Measurements from ENCODE around the gene ANKRD18B.
"Not testable (repeated sequence)": the region's sequence is repeated elsewhere in the genome, so short reads cannot be mapped to it uniquely, and the experiment has no call there.

The ANKRD18B gene

GRCh38 chr9:33535541-33535940 lies 11.5 kb downstream of the ANKRD18B start:
- no peak for DNase-seq

GRCh38 chr9:33543463-33543862 lies 19.4 kb downstream of the ANKRD18B start:
- DNase-seq = not testable (repeated sequence)

GRCh38 chr9:33545715-33546114 lies 21.7 kb downstream of the ANKRD18B start:
- not testable (repeated sequence) for DNase-seq

GRCh38 chr9:33548816-33549215 lies 24.8 kb downstream of the ANKRD18B start:
- not testable (repeated sequence) for DNase-seq

GRCh38 chr9:33549418-33549817 lies 25.4 kb downstream of the ANKRD18B start:
- not testable (repeated sequence) for DNase-seq

DNA sequence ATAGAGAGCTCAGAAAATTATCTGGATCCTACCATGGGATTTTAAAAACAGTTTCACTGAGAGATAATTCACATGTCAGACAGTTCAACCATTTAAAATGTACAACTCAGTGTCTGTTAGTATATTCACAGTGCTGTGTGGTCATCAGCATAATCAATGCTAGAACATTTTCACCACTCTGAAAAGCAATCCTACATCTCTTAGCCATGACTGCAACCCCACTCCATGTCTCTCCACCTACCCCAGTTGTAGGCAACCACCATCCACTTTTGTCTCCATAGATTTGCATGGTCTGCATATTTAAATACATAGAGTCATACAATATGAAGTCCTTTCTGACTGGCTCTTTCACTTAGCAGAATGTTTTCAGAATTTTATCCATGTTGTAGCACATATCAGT lies 27.1 kb downstream of the ANKRD18B start:
- not testable (repeated sequence) for DNase-seq

DNA sequence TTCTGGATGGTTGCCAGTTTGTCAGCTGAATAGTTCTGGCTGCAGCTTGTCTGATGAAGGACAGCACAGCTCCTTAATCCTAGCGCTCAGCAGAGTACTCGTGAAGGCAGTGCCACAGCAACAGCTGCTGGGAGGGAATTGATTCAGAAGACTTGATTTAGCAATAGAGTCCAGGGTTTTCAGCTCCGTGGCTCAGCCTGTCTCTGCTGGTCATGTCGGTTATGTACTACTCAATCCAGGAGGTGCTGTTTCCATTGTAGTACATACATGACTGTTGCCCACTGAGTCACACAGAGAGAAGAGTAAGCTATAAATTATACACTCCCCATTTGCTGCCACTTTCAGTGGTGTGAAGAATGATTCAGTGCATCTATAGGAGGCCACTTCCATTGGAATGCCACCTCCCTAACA lies 28.3 kb downstream of the ANKRD18B start:
- not testable (repeated sequence) for DNase-seq

DNA sequence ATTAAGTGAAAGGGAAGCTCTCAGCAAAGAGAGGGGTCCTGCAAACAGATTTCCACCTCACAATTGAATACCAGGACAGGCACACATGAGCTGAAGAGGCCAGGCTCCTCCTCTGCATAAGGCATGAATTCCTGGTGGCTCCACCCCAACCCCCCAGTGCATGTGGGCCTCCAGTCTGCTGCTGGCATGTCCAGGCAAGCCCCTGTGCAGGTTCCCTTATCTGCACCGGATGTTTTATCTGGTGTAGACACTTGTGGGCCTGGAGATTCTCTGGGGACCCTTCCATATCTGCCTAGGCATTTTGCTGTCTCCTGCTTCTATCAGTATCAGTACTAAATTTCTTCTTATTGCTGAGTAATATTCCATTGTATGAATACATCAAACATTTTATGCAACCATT lies 36.2 kb downstream of the ANKRD18B start:
- DNase-seq = not testable (repeated sequence)

GRCh38 chr9:33562196-33562595 lies 38.1 kb downstream of the ANKRD18B start:
- not testable (repeated sequence) for DNase-seq

DNA sequence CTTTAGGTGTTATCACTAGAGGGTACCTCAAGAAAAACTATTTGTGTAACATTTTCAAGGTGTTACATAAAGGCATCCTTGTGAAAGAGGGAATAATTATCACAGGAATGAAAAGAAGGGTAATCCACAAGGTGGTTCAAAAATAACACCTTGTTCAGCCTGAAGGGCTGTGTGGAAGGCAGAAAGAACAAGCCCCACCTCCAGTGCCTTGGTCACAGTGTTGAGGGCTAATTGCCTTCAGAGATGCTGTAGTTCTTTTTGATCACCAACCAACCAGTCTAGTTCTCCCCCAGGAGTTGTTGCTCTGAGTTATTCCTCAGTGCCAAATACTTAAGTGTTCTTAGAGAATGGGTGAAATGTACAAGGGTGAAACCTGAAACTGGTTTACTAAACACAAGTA lies 43.7 kb downstream of the ANKRD18B start:
- not testable (repeated sequence) for DNase-seq

GRCh38 chr9:33577786-33578185 lies 53.7 kb downstream of the ANKRD18B start:
- DNase-seq = not testable (repeated sequence)

- DNase-seq = not testable (repeated sequence)
These were observed 55.9 kb downstream of the ANKRD18B start for GRCh38 chr9:33579996-33580395.

- not testable (repeated sequence) for DNase-seq
These were observed 58.6 kb downstream of the ANKRD18B start for GRCh38 chr9:33582686-33583085.

DNA sequence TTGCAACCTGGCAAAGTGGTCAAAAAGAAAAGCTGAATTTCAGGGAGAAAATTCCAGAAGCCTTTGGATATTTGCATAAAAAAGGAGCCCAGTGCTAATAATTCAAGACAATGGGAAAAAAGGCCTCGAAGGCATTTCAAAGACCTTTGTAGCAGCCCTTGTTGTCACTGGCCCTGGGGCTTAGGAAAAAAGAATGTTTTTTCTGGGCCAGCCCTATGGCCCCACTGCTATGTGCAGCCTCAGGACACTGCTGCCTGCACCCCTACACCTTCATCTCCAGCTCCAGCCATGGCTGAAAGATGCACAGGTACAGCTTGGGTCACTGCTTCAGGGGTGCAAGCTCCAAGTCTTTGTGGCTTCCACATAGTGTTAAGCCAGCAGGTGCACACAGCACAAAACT lies 62.1 kb downstream of the ANKRD18B start:
- DNase-seq = not testable (repeated sequence)

GRCh38 chr9:33587799-33588198 lies 63.7 kb downstream of the ANKRD18B start:
- not testable (repeated sequence) for DNase-seq

DNA sequence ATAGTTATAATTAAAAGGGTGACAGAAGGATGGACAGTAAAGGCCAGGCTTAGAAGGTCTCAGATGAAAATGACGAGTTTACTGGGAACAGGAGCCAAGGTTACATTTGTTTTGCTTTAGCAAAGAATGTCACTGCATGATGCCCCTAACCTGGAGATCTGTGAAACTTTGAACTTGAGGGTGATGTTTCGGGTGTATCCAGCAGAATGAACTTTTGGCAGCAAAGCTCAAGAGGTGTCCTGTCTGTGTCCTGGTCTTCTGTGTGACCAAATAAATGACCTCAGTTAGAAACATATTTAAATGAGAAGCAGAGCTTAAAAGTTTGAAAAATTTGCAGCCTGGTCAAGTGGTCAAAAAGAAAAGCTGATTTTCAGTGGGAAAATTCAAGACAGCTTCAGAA lies 64.8 kb downstream of the ANKRD18B start:
- DNase-seq = not testable (repeated sequence)

DNA sequence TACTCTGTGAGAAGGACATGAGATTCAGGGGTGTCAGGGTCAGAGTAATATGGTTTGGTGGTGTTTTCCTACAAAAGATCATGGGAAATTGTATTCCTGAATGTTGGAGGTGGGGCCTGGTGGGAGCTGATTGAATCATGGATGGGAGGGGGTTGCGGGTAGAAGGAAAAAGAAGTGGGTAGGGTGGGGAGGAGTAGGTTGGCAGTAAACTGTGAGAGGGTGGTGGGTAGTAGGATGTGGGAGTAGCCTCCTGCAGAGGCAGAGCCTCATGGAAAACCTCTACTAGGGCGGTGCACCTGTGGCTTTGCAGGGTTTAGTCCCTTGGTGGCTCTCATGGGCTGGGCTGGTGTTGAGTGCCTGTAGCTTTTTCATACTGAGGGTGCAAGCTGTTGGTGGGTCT lies 66.8 kb downstream of the ANKRD18B start:
- DNase-seq = not testable (repeated sequence)

GRCh38 chr9:33596974-33597373 lies 72.9 kb downstream of the ANKRD18B start:
- DNase-seq = not testable (repeated sequence)

DNA sequence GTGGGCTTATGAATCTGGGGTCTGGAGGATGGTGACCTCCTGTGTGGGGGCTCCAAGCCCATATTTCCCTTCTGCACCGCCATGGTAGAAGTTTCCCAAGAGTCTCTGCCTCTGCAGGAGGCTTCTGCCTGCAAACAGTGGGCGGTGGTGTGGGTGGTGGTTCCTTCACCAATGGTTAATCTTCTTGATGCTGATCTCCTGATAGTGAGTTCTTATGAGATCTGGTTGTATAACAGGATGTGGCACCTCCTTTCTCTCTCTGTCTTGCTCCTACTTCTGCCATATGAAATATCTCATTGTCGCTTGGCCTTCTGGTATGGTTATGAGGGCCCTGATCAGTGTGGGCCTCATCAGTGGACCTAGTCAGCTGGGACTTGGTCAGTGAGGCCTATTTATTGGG lies 73.3 kb downstream of the ANKRD18B start:
- DNase-seq = not testable (repeated sequence)

DNA sequence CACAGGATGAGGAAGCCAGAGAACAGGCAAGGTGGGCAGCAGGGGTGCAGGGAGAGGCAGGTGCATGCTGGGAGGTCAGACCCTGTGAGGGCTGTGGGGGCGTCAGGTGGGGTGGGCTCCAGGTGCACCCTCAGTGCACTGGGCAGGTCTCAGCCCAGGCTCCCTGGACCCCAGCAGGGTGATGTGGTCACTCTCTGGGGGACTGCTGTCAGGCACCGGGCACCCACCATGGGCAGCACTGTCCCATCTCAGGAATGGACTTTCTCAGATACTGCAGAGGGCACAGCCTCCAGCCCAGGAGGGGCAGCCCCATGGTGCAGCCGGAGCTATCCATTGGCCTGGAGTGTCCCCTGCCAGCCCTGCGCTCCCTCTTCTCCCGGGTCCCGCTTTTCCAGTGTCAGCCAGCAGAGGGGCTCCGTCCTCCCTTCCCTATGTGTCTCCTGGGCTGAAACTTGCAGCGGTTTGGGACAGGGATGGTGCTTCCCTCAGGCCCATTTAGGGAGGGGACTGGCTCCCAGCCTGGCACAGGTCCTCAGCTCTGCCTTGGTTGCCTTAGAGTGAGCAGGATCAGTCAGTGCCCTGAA lies 74.8 kb downstream of the ANKRD18B start:
- not testable (repeated sequence) for DNase-seq

- not testable (repeated sequence) for DNase-seq
These were observed 76.9 kb downstream of the ANKRD18B start for GRCh38 chr9:33600911-33601310.

GRCh38 chr9:33604249-33604648 lies 80.2 kb downstream of the ANKRD18B start:
- DNase-seq = not testable (repeated sequence)

DNA sequence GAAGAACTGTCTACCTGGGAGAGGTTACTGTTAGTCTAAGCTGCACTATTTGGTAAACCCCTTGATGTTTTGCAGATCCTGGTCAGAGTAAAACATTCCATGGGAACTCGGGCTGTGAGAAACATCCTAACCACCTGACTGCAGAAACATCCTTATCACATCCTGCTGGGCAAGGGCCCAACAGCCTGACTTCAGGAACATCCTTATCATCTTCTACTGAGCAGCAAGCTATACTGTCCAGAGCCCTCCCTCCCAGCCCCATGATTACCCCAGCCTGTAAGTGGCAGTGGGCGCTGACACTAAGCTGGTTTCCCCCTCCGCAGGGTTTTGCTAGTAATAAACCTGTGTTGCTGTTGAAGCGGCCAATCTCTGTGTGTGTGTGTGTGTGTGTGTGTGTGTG lies 80.9 kb downstream of the ANKRD18B start:
- not testable (repeated sequence) for DNase-seq

DNA sequence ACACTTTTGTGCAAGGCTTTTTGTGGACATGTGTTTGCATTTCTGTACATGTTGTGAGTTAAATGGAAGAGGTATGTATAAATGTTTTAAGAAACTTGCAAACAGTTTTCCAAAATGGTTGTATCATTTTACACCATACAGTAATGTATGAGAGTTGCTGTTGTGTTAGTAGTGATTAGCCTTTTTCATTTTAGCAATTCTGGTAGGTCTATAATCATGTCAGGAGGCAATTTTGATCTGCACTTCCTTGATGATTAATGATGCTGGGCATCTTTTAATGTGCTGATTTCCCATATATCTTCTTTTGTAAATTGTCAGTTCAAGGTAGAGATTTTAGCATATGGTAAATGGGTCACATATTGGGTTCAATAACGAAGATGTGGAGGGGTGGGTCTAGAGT lies 87.3 kb downstream of the ANKRD18B start:
- no peak for DNase-seq

DNA sequence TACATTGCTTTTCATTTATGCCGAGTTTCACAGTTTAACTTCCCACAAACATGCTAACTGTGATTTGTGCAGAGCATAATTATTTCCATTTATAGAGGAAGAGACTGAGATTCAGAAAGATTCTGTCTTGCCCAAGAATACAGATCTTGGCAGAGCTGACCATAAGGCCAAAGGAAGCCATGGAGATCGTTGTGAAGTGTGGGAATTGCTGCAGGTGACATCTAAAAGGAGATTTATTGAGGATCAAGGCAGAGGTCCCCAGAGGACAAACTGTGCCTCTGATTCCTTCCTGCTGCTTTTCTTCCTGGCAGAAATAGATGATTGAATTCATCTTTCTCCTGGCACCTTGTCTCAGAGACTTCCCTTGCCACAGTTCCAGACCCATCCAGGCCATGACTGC lies 88.4 kb downstream of the ANKRD18B start:
- DNase-seq = not testable (repeated sequence)
